Erythroblast (primary cell): Measurements from ENCODE around the gene DRICH1.

ENCODE experiments used
- GATA1 ChIP-seq: IDR thresholded peaks from 2 replicates; pipeline ENCODE4 v1.6.1; 2011; ENCODE audit warnings: low read depth, mild to moderate bottlenecking, control low read depth, low read length, moderate library complexity
- POLR2A ChIP-seq: IDR thresholded peaks from 2 replicates; pipeline ENCODE4 v1.6.1; 2011; ENCODE audit warnings: mild to moderate bottlenecking, low read length

DNA sequence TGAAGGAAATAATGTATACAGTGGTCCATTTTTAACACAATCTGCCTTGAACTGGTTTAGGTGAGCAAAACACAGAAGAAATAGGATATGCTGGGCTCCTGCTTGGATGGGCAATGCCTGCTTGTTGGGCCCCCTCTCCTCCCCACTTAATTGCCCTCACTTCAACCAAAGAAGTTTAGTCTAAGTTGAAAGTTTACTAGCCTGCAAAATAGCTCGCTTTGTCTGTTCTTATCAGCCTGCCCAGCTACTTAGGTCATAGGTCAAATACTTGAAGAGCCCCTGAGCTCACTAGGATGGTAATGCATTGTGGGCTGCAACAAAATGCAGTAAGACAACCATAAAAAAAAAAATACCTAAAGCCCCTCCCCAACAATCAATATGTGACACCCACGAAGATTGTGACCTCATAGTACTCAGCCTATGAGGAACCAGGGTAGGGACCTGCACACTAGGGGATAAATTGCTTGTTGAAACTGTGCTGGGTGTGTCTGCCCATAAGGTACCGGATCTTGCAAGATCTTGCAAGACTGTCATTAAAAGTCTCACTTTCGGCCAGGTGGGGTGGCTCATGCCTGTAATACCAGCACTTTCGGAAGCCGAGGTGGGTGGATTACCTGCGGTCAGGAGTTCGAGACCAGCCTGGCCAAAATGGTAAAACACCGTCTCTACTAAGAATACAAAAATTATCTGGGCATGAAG, 10.9 kb downstream of the DRICH1 start:
- TF ChIP-seq POLR2A (no peak), GATA1 (no peak)
